IPS DF 4.7 (cell line): ENCODE results near the gene SOX6.

Source experiments
- DNase-seq: peaks from one replicate; pipeline ENCODE4 v3.0.0-alpha.2; 2013; ENCODE audit warnings: low spot score; ENCODE audit errors: extremely low read depth

SOX6 gene

GRCh38 chr11:15969281-15969680 lies 387.1 kb downstream of the SOX6 start:
- no peak for DNase-seq

DNA sequence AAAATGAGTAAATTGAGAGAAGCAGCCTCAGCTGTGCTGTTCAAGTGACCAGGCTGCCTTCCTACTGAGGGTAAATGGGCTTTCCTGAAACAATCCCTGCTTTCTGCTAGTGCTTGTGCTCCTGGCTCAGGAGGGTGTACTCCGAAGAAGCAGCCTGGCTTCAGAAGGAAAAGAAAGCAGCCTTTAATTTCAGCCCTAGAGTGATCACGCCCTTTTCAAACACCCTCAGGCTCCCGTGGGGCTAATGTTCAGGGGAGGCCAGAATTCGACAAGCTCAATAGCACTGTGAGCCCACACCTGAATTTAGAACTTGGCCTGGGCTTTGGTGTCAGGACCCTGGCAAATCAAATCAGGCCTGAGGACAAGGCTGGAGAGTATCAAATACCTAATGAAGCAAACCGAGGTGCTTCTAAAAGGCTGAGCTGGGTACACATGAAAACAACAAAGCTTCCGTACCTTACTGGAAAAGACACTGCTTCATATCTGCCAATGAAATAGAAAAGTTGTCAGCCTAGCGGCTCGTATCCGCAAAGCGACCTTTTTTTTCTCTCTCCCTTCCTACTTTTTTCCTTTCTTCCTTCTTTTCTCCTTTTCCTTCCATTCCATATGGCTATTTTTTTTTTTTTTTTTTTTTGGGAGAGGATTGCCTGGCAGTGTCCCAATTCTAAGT lies 387.8 kb downstream of the SOX6 start:
- no peak for DNase-seq

DNA sequence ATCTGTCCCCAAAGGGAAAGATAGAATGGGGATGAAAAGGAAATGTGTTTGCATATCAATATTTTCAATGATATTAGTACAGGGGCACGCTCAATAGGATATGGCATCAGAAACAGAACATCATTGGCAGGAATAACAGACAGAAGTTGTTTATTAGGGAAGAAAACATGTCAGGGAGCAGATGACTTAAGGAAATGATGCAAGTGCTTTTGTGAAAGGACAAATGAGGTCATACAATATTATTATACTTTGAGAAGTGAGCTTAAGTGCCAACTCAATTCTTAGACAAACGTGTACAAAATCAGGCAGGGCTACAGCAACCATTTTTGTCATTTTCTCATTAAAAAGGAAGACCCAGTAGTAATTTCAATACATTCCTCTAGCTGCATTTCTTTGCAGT lies 388.4 kb downstream of the SOX6 start:
- DNase-seq = no peak

GRCh38 chr11:15967166-15967565 lies 389.2 kb downstream of the SOX6 start:
- no peak for DNase-seq

- no peak for DNase-seq
Observed at GRCh38 chr11:15965562-15966250, 390.6 kb downstream of the SOX6 start.

GRCh38 chr11:15963266-15963665 lies 393.1 kb downstream of the SOX6 start:
- DNase-seq = no peak

- DNase-seq = no peak
Observed at GRCh38 chr11:15958910-15959309, 397.4 kb downstream of the SOX6 start.

- no peak for DNase-seq
Observed at GRCh38 chr11:15957234-15957633, 399.1 kb downstream of the SOX6 start.

- DNase-seq = no peak
Observed at GRCh38 chr11:15956302-15956701, 400.0 kb downstream of the SOX6 start.

DNA sequence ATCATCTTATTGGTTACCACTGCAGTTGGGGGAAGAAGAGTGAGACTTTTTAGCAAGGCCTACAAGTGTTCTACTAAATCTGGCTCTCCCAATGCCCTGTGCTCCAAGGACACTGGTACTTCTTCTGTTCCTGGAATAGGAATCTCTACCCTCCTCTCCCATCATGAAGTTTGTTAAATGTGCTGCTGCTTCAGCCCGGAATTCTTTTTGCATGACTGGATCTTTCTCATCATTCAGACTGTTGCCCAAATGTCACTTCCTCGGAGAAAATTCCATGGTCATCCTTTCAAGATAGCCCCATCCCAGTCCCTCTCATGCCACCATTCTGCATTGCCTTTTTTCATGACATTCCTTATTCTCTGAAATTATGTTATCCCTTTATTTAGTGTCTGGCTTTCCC lies 400.8 kb downstream of the SOX6 start:
- no peak for DNase-seq

DNA sequence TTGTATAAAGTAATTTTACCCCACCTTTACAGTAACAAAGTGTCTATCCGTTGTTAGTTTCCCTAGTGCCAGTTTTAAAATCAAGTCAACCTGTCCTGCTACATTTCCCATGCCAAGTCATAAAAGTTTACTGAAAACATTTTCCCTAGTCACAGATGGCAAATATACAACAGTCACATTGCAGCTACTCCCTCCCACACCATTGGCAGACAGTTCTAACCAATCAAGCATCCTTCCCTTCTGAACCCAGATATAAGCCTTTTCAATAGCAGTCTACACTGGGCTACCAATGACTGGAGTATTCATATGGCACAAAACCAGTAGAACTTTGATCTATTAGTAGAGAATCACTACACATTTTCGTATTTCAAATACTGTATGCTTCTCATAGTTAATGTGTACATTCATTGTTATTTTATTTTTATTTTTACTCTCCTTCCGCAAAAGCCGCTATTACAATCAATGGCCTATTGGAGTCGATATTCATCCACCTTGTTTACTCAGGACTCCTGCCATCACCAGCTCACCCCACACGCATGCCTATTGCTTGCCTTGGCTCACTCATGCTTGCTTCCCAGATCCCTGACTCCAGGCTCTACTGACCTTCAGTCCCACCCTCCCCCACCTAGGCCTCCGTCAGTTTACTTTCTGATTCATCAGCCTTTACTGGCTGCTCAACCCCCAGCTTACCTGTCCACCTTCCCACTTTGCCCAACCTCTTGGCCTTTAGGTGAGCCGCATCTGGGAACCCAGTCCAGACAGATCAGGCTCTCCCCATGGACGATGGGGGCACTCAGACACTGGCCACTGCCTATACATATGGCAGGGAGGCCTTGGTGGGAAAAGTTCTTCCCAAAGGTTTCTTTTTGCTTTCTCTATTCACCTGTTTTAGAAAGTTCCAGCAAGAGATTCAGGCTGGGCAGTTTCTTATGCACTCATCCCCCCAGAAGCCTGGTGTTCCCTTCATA lies 408.4 kb downstream of the SOX6 start:
- DNase-seq = no peak

DNA sequence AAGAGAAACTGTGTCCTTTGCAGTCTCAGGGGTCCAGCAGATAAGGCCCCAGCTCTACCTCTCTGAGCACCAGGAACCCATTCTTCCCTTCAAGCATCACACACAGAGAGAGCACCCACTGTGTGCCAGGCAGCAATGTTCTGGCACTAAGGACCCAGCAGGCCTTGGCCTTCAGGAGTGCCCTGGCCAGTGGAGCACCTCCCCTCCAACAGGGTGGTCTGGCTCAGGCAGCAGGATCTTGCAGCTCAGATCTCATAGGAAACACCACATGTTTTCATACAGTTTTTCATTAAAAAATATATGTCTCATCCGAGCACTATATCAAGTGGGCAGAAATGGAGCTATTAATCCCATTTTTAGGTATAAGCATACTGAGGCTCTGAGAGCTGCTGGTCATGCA lies 410.6 kb downstream of the SOX6 start:
- DNase-seq = no peak

- DNase-seq = no peak
Observed at GRCh38 chr11:15944460-15944859, 411.9 kb downstream of the SOX6 start.

GRCh38 chr11:15943418-15944197 lies 412.7 kb downstream of the SOX6 start:
- DNase-seq = no peak

DNA sequence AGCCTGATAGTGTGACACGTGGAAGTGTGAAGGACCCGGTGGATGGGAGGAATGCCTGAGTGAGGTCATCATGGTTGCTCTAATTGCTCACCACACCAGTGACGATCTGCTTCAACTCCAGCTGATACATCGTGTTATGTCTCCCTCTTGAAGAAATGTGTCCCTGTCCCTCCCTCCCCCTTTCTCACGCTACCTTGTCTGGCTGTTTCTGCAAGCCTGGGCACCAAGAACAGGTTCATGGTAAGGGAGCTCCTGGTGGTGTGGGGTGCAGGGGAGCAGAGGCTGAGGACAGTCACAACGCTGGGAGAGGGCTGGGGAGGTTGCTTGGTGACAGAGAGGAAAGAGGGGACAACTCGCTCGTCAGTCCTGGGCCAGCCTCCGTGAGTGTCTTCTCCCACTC lies 413.4 kb downstream of the SOX6 start:
- no peak for DNase-seq

GRCh38 chr11:15942126-15942525 lies 414.2 kb downstream of the SOX6 start:
- DNase-seq = no peak

- no peak for DNase-seq
Observed at GRCh38 chr11:15941206-15941770, 415.1 kb downstream of the SOX6 start.

DNA sequence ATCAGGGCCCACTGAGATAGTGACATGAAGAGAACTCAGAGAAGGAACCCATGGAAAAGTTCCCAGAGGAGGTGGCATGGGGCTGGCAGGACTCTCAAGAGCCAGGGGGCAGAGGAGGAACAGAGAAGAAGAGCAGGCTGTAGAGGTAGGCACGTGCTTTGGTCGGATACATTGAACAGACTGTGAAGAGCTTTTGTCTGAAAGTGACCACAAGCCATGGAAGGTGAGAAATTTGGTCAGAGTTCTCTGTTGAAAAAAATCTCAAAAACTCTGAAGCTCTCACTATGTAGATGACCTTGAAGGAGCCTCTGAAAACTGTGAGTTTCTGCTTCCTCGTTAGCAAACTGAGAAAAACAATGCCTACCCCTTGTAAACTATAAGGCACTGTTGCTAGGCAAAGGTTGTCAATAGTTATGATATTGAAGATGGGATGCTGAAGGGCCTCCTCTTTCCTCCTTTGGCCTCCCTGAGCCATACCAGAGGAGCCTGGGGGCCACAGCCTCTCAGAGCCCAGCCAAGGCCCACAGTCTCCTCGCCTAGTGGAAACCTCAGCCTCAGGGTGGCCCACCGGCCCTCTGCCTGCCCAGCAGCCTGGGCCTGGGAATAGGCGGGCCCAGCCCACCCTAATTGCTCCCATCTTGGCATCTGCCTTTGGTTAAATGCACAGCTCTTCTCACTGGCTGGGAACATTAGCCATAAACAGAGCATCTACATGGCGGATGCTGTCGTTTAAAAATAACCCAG lies 415.7 kb downstream of the SOX6 start:
- no peak for DNase-seq

- no peak for DNase-seq
Observed at GRCh38 chr11:15938983-15939382, 417.4 kb downstream of the SOX6 start.

DNA sequence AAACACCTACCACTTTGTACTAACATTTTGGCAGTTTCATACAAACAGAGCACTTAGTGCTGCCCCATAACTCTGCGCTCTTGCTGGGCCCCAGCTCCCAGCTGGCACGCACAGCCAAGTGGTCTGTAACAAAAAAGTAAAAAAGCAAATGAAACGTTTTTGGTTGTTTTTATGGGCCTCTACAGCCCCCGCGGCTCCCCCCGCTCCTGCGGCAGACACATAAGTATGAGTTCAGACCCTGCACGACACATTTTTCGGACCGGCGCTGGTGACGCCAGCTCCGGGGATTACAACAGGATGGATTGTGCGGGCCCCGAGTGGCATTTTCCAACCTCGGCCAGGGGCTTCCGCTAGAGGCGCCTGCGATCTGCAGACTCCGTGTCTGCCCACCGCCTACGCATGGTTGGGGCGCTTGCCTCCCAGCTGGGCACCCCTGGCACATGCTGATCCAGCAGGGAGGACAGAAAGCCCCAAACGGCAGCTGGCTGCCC lies 418.2 kb downstream of the SOX6 start:
- DNase-seq = no peak
